Adrenal gland (tissue), 5 donors: ENCODE measurements around the gene SLC9C1.
A peak's percentile ranks its signal among the peaks of the same experiment; 100 is the strongest.

Experiments
- CTCF ChIP-seq, 6 experiments: fragments of 450-650 bp in 4 of 6; fragments of 200-600 bp in 2 of 6; sonication (generic) in 1 of 6; IDR thresholded peaks; 1 replicate in 5 of 6; 2 replicates in 1 of 6; pipeline versions ENCODE4 v1.5.1 to v1.8.0; 2016 to 2021; ENCODE audit warnings: antibody characterized with exemption in 6 of 6, mild to moderate bottlenecking in 2 of 6, moderate library complexity in 1 of 6
- POLR2A ChIP-seq, 2 donors: fragments of 450-650 bp; IDR thresholded peaks; one replicate each; pipeline ENCODE4 v1.6.1; 2017; ENCODE audit warnings: antibody characterized with exemption in 2 of 2, mild to moderate bottlenecking in 2 of 2, moderate library complexity in 1 of 2
- donor health status: DM: no; HTN: no; CAD: no.

GRCh38 chr3:112117841-112118571 lies 176.0 kb downstream of the SLC9C1 start:
- TF ChIP-seq CTCF (IDR thresholded peaks at IDR 0.05) (peak in 2 of 6 experiments; percentile 6 to 7), POLR2A (IDR thresholded peaks at IDR 0.05) (no peak)
